Breast epithelium (tissue), 3 donors: ENCODE measurements around the gene COL4A4.

Experiments
- CTCF ChIP-seq, 3 donors: fragments of 450-650 bp; IDR thresholded peaks; one replicate each; pipeline ENCODE4 v1.5.1; 2016 to 2017; ENCODE audit warnings: antibody characterized with exemption in 3 of 3, mild to moderate bottlenecking in 3 of 3, moderate library complexity in 3 of 3
- POLR2A ChIP-seq: fragments of 450-650 bp; IDR thresholded peaks from one replicate; pipeline ENCODE4 v1.6.1; 2016; ENCODE audit warnings: antibody characterized with exemption, mild to moderate bottlenecking, moderate library complexity
- POLR2AphosphoS5 ChIP-seq, 3 donors: sonication (generic); formaldehyde crosslinking; IDR thresholded peaks; one replicate each; pipeline ENCODE4 v1.6.1; 2017; ENCODE audit warnings: antibody characterized with exemption in 3 of 3

- TF ChIP-seq CTCF (IDR thresholded peaks at IDR 0.05) (no peak), POLR2AphosphoS5 (IDR thresholded peaks at IDR 0.05) (no peak), POLR2A (no peak)
Observed at GRCh38 chr2:227117027-227117426, 47.0 kb downstream of the COL4A4 start.
